IPS-15b (cell line): ENCODE data around the gene CILP.
"Not testable (repeated sequence)": the region's sequence is repeated elsewhere in the genome, so short reads cannot be mapped to it uniquely, and the experiment has no call there.

Experiments
- H3K27me3 ChIP-seq: one replicate; pipeline ENCODE4 v1.6.1; 2013; ENCODE audit warnings: low read length; ENCODE audit not compliant: control insufficient read depth, insufficient read depth
- H3K36me3 ChIP-seq: one replicate; pipeline ENCODE4 v1.6.1; 2013; ENCODE audit warnings: low read length; ENCODE audit not compliant: control insufficient read depth, insufficient read depth
- H3K4me1 ChIP-seq: one replicate; pipeline ENCODE4 v1.6.1; 2013; ENCODE audit warnings: mild to moderate bottlenecking, low read length; ENCODE audit not compliant: control insufficient read depth, insufficient read depth
- H3K4me3 ChIP-seq: one replicate; pipeline ENCODE4 v1.5.1; 2013; ENCODE audit warnings: low read depth, low read length
- H3K9ac ChIP-seq: one replicate; pipeline ENCODE4 v1.6.1; 2013; ENCODE audit warnings: low read depth, mild to moderate bottlenecking, low read length
- H3K9me3 ChIP-seq: one replicate; pipeline ENCODE4 v1.6.1; 2013; ENCODE audit warnings: mild to moderate bottlenecking, low read length; ENCODE audit not compliant: control insufficient read depth, insufficient read depth

CILP gene

DNA sequence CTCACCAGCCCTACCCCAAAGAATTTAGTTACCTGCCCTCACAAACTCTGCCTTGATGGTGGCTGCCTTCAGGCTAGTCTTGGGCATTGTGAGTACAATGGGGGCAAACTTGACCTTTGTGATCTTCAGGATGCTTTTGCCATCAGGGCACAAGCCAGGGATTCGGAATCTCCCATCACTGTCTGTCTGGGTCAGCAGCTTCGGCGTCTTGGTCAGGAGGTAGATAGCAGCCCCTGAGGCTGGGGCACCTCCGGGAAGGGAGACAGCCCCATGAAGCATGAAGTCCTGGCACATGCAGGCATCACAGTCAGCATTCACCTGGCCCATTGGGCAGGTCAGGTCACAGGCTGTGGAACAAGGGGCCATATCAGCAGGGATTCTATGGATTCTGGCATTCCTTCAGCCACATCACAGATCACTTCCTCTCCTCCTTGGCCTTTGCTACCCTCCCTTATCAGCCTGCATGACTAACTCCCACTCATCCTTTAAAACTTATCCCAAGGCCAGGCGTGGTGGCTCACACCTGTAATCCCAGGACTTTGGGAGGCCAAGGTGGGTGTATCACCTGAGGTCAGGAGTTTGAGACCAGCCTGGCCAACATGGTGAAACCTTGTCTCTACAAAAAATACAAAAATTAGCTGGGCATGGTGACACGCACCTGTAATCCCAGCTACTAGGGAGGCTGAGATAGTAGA, 6.9 kb downstream of the CILP start:
- Histone ChIP-seq H3K9ac (no peak overlapping the region), H3K4me1 (no peaks in the 10 kb centered on the region), H3K4me3 (no peak overlapping the region), H3K9me3 (no peaks in the 10 kb centered on the region), H3K36me3 (no peaks in the 10 kb centered on the region), H3K27me3 (no peaks in the 10 kb centered on the region)

DNA sequence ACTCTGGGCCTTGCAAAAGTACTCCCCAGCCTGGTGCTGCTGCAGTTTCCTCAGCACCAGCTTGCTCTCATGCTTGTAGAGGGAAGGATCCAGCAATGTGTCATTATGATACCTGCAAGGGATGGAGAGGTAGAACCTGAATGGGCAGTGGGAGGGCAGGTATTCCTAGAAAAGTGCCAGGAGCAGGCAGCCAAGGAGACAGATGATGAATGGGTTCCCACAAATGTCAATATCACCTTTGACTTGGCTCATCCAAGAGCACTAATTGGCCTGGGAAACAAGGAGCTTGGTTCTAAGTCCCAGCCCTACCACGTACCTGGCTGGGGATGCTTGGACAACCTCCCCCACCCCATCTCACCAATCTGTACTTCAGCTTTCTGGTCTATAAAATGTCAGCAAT, 9.4 kb downstream of the CILP start:
- Histone ChIP-seq H3K9ac (no peak overlapping the region), H3K9me3 (no peaks in the 10 kb centered on the region), H3K27me3 (no peaks in the 10 kb centered on the region), H3K36me3 (no peaks in the 10 kb centered on the region), H3K4me3 (no peak overlapping the region), H3K4me1 (no peaks in the 10 kb centered on the region)

GRCh38 chr15:65198571-65198970, 12.7 kb downstream of the CILP start:
- H3K27me3 ChIP-seq, result no peaks in the 10 kb centered on the region
- H3K4me3 ChIP-seq, result no peak overlapping the region
- H3K4me1 ChIP-seq, result no peaks in the 10 kb centered on the region
- H3K9ac ChIP-seq, result no peak overlapping the region
- H3K9me3 ChIP-seq, result no peaks in the 10 kb centered on the region
- H3K36me3 ChIP-seq, result no peaks in the 10 kb centered on the region

DNA sequence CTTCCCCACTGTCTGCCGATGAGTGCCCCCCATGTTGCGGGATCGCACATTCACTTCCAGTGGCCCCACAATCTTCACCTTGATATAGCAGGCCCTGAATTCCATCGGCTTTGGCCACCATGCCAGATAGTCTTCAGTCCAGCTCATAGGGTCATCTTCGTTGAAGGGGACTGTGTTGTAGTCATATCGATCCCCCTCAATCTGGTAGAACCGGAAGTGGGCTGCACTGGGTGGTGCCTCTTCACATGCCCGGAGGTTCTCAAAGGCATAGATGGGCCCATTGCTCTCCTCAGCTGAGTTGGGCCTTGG, 14.0 kb downstream of the CILP start:
- no peak overlapping the region for H3K9ac ChIP-seq
- no peaks in the 10 kb centered on the region for H3K27me3 ChIP-seq
- no peaks in the 10 kb centered on the region for H3K9me3 ChIP-seq
- no peaks in the 10 kb centered on the region for H3K36me3 ChIP-seq
- H3K4me3 ChIP-seq, result no peak overlapping the region
- no peaks in the 10 kb centered on the region for H3K4me1 ChIP-seq

DNA sequence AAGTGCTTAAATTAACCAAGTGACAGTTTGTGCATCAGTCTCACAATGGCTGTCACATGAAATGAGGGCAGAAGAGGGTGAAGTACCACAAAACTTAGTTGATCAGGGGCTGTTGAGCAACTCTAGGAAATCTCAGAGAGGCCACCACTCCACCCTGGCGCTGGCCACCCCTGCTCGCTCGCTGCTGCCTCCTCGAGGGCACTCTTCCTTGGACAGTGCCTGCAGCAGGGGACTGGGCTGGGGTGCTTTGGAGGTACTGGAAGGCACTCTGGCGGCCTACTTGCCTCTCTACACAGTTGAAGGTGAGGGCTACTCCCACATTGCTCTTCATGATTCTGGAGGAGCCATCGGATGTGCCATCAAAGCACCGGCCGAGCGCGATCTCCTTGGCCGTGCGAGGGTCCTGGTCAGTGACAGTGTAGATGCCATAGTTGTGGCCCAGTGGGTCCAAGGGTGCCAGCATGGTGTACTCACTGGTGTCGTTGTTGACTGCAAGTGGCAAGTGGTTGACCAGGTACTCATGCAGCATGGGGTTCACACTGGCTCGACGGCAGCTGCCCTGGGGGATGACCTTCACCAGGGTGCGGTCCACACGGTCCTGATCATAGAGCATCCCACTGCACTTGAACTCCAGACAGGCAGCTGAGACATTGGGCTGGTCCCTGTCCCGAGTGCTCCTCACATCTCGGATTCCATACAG, 14.5 kb downstream of the CILP start:
- Histone ChIP-seq H3K4me1 (no peaks in the 10 kb centered on the region), H3K9me3 (no peaks in the 10 kb centered on the region), H3K4me3 (no peak overlapping the region), H3K9ac (no peak overlapping the region), H3K27me3 (no peaks in the 10 kb centered on the region), H3K36me3 (no peaks in the 10 kb centered on the region)

DNA sequence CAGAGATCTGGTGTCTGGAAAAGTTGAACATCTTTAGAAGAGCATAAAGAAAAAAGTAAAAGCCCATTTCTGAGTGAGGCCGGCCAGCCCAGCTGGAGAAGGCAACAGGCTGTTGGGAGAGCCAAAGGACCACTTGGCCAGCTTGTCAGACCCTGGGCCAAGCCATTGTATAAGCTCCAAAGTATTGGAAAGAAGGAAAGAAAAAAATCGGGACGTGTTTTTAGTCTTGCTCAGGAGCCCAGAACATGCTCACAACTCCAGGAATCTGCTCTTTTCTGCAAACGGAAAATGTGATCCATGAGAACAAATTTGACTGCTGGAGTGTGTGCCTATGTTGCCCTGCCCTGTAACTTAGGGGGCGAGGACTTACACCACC, 15.7 kb downstream of the CILP start:
- Histone ChIP-seq H3K9me3 (no peaks in the 10 kb centered on the region), H3K4me1 (no peaks in the 10 kb centered on the region), H3K27me3 (no peaks in the 10 kb centered on the region), H3K4me3 (no peak overlapping the region), H3K9ac (no peak overlapping the region), H3K36me3 (no peaks in the 10 kb centered on the region)

GRCh38 chr15:65194826-65195547, 16.3 kb downstream of the CILP start:
- Histone ChIP-seq H3K9ac (no peak overlapping the region), H3K9me3 (no peaks in the 10 kb centered on the region), H3K27me3 (no peaks in the 10 kb centered on the region), H3K4me3 (no peak overlapping the region), H3K4me1 (no peaks in the 10 kb centered on the region), H3K36me3 (no peaks in the 10 kb centered on the region)

GRCh38 chr15:65192016-65192415, 19.3 kb downstream of the CILP start:
- Histone ChIP-seq H3K9me3 (no peaks in the 10 kb centered on the region), H3K4me1 (no peaks in the 10 kb centered on the region), H3K4me3 (no peak overlapping the region), H3K27me3 (no peaks in the 10 kb centered on the region), H3K9ac (no peak overlapping the region), H3K36me3 (no peaks in the 10 kb centered on the region)

- H3K36me3 ChIP-seq, result no peaks in the 10 kb centered on the region
- no peak overlapping the region for H3K4me3 ChIP-seq
- H3K9ac ChIP-seq, result no peak overlapping the region
- H3K4me1 ChIP-seq, result no peaks in the 10 kb centered on the region
- no peaks in the 10 kb centered on the region for H3K27me3 ChIP-seq
- no peaks in the 10 kb centered on the region for H3K9me3 ChIP-seq
Observed at GRCh38 chr15:65189102-65189740, 22.1 kb downstream of the CILP start.

DNA sequence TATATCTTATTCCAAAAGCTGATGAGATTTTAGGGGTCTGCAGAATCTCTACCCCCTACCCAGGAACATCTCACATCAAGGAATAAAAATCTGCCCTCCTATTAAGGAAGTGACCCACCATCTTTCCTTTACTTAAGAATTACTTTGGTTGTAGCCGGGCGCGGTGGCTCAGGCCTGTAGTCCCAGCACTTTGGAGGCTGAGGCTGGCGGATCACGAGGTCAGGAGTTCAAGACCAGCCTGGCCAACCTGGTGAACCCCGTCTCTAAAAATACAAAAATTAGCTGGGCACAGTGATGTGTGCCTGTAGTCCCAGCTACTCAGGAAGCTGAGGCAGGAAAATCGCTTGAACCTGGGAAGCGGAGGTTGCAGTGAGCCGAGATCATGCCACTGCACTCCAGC, 22.8 kb downstream of the CILP start:
- not testable (repeated sequence) for H3K36me3 ChIP-seq, H3K4me1 ChIP-seq, H3K9me3 ChIP-seq, H3K27me3 ChIP-seq, H3K4me3 ChIP-seq, H3K9ac ChIP-seq

- H3K4me3 ChIP-seq, result peak within 1 kb of the TSS; percentile 91
- H3K4me1 ChIP-seq, result no peaks in the 10 kb centered on the region
- H3K36me3 ChIP-seq, result no peaks in the 10 kb centered on the region
- peak within 1 kb of the TSS; percentile 87 for H3K9ac ChIP-seq
- no peaks in the 10 kb centered on the region for H3K9me3 ChIP-seq
- H3K27me3 ChIP-seq, result no peaks in the 10 kb centered on the region
Observed at GRCh38 chr15:65184868-65185717, 26.2 kb downstream of the CILP start, which contains the start of gene CLPX. CLPX (minus strand) TSS chr15:65185342; CDS start chr15:65185153, 189 bp downstream.
